SU-DHL-6 (cell line): Measurements from ENCODE around the gene MAP3K10.

Experiments
- EZH2phosphoT487 ChIP-seq: fragments of 200-600 bp; sonication (generic), shearing (Covaris generic); conservative IDR thresholded peaks from 2 replicates; pipeline ENCODE4 v1.6.1; 2018; ENCODE audit warnings: mild to moderate bottlenecking, antibody characterized with exemption, low read length, moderate library complexity, mixed read lengths
- TF ChIP-seq, protein P1 (sequence below): fragments of 200-600 bp; sonication (generic); IDR thresholded peaks from one replicate; pipeline ENCODE4 v1.5.1; 2017; ENCODE audit warnings: antibody characterized with exemption, mild to moderate bottlenecking, low read length, moderate library complexity; ENCODE audit not compliant: insufficient read depth, poor library complexity, severe bottlenecking

DNA sequence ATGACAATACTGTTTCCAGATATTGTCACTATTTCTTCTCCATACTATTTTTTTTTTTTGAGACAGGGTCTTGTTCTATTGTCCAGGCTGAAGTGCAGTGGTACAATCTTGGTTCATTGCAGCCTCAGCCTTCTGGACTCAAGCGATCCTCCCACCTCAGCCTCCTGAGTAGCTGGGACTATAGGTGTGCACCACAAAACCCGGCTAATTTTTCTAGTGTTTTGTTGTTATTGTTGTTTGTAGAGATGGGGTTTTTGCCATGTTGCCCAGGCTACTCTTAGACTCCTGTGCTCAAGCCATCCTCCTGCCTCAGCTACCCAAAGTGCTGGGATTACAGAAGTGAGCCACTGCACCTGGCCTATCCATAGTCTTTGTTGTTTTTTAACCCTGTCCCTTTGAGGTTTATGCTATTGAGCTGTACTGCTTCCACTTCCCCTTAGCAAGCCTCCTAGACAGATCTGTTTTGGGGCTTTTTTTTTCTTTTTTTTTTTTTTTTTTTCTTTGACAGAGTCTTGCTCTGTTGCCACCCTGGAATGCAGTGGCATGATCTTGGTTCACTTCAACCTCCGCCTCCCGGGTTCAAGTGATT lies 27.6 kb upstream of the MAP3K10 start:
- TF ChIP-seq, protein P1, sequence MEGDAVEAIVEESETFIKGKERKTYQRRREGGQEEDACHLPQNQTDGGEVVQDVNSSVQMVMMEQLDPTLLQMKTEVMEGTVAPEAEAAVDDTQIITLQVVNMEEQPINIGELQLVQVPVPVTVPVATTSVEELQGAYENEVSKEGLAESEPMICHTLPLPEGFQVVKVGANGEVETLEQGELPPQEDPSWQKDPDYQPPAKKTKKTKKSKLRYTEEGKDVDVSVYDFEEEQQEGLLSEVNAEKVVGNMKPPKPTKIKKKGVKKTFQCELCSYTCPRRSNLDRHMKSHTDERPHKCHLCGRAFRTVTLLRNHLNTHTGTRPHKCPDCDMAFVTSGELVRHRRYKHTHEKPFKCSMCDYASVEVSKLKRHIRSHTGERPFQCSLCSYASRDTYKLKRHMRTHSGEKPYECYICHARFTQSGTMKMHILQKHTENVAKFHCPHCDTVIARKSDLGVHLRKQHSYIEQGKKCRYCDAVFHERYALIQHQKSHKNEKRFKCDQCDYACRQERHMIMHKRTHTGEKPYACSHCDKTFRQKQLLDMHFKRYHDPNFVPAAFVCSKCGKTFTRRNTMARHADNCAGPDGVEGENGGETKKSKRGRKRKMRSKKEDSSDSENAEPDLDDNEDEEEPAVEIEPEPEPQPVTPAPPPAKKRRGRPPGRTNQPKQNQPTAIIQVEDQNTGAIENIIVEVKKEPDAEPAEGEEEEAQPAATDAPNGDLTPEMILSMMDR, result no peak
- no peak for TF ChIP-seq EZH2phosphoT487
